ENCODE results near the gene SGCD. TPM values are rescaled to one million over a fixed set of nuclear protein-coding genes. Genes with fewer than 3 reads are reported as not detected.

Gene SGCD
- total RNA-seq, 1 experiment from 2014 or later: not detected

DNA sequence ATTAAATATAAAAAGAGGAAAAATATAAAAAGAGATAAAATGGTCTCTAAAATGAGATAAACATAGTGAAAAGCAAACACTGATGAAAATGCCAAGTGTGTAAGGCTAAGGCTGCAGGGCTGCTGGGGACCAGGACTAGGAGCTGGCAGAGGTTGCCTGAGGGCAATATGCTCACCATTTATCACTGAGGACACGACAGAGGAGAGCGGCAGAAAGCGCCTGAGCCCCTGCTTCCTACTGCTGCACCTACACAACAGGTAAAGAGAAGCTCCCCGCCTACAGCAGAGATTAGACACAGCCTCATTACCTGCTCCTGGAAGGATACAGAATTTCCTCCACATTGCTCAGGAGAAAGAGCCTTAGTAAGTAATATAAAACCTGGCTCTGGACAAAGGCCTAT lies 452.5 kb downstream of the SGCD start (continued):
- no peak for TF ChIP-seq POLR2A (IDR thresholded peaks at IDR 0.05; ENCODE audit: borderline replicate concordance, extremely low read depth, insufficient read depth, insufficient read length)
- no peak for TF ChIP-seq ATF3 (IDR thresholded peaks at IDR 0.05)
- no peak for TF ChIP-seq EZH2 (IDR thresholded peaks at IDR 0.05)

DNA sequence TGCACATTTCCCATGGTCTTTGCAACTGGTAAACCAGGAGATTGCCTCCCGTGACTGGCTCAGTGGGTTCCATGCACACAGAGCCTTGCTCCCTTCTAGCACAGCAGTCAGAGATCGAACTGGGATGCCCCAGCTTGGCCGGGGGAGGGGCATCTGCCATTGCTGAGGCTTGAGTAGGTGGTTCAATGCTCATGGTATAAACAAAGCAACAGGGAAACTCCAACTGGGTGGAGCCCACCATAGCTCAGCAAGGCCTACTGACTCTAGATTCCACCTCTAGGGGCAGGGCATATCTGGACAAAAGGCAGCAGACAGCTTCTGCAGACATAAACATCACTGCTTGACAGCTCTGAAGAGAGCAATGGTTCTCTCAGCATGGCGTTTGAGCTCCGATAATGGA lies 456.1 kb downstream of the SGCD start:
- intact Hi-C loops (cut with micrococcal nuclease): no loop called here
- H3K27me3 ChIP-seq (ENCODE audit: insufficient read depth, low read length): no peaks in the 10 kb centered on the region
- CTCF ChIA-PET: no interaction called here

More for the DNA sequence above, 456.1 kb downstream of the SGCD start:
- Histone ChIP-seq H3K9me2 (ENCODE audit: insufficient read depth) (no peaks in the 10 kb centered on the region), H3K4me1 (ENCODE audit: control insufficient read depth in 1 of 2, insufficient read depth in 2 of 2, low read length in 2 of 2) (no peaks in the 10 kb centered on the region), H2AFZ (ENCODE audit: low read depth, low read length, poor library complexity, severe bottlenecking) (no peak overlapping the region), H3K4me3 (replicated peaks in 1 of 2; ENCODE audit: low read depth in 1 of 2, low read length in 2 of 2) (no peak overlapping the region), H3K4me2 (ENCODE audit: low read length) (no peak overlapping the region), H3K9me3 (ENCODE audit: control insufficient read depth in 1 of 2, insufficient read depth in 1 of 2, low read depth in 1 of 2, low read length in 2 of 2) (no peaks in the 10 kb centered on the region), H4K20me1 (ENCODE audit: insufficient read depth) (no peaks in the 10 kb centered on the region), H3K79me2 (ENCODE audit: insufficient read depth, low read length) (no peaks in the 10 kb centered on the region), H3K36me3 (ENCODE audit: control insufficient read depth in 1 of 2, insufficient read depth in 2 of 2, low read length in 2 of 2) (no peaks in the 10 kb centered on the region), H3K9ac (ENCODE audit: low read length) (no peak overlapping the region), H3K27ac (ENCODE audit: low read depth, low read length) (no peak overlapping the region)
- no peak for ATAC-seq
- TF ChIP-seq FOSL1 (IDR thresholded peaks at IDR 0.05; ENCODE audit: low read depth): no peak
- no peak for TF ChIP-seq EGR1 (IDR thresholded peaks at IDR 0.05; ENCODE audit: low read depth)
- no peak for TF ChIP-seq EZH2 (IDR thresholded peaks at IDR 0.05)
- no peak for TF ChIP-seq MAX (IDR thresholded peaks at IDR 0.05)
- no peak for TF ChIP-seq SRF (IDR thresholded peaks at IDR 0.05; ENCODE audit: low read depth)
- no peak for TF ChIP-seq SP1 (IDR thresholded peaks at IDR 0.05; ENCODE audit: low read depth)
- TF ChIP-seq, protein P1, sequence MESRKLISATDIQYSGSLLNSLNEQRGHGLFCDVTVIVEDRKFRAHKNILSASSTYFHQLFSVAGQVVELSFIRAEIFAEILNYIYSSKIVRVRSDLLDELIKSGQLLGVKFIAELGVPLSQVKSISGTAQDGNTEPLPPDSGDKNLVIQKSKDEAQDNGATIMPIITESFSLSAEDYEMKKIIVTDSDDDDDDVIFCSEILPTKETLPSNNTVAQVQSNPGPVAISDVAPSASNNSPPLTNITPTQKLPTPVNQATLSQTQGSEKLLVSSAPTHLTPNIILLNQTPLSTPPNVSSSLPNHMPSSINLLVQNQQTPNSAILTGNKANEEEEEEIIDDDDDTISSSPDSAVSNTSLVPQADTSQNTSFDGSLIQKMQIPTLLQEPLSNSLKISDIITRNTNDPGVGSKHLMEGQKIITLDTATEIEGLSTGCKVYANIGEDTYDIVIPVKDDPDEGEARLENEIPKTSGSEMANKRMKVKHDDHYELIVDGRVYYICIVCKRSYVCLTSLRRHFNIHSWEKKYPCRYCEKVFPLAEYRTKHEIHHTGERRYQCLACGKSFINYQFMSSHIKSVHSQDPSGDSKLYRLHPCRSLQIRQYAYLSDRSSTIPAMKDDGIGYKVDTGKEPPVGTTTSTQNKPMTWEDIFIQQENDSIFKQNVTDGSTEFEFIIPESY (IDR thresholded peaks at IDR 0.05; ENCODE audit: extremely low read depth, insufficient replicate concordance, low read length): no peak
- no peak for TF ChIP-seq POLR2AphosphoS5 (IDR thresholded peaks at IDR 0.05; ENCODE audit: low read depth, low read length)
- TF ChIP-seq YY1 (IDR thresholded peaks at IDR 0.05; ENCODE audit: extremely low read depth, insufficient replicate concordance, low read depth, low read length): no peak
- RAD21 ChIA-PET (ENCODE audit: low non-redundant PET in 1 of 2, low total read pairs in 2 of 2, uncharacterized antibody in 2 of 2, unreplicated experiment in 2 of 2): no interaction called here
- no TSS peak for BruUV-seq (replicated peaks)
- POLR2A ChIA-PET: no interaction called here
- DNase-seq (ENCODE audit: low read depth, low spot score): no peak

Data from HCT116 (cell line).